ENCODE measurements around the gene DEFB125.
"Not testable (repeated sequence)": the region's sequence is repeated elsewhere in the genome, so short reads cannot be mapped to it uniquely, and the experiment has no call there.

DEFB125 gene

DNA sequence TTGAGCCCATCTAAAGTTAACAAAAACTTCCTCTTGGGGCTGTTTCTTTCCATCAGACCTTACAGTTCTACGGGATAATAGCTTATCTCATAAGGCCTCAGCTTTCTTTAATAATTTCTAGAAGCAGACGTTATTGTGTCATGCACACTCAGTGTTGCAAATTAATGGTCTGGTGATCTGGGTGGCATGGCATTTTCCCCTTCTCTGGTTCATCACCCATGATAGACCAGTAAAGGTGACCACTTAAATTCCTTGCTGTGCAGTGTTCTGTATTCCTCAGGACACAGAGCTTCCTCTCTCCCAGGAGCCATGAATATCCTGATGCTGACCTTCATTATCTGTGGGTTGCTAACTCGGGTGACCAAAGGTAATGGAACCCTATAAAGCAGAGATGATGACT, at the start of gene DEFB125:
Gene DEFB125 (plus strand): TSS at position 272 of the 400 bp plus-strand sequence. CDS start 38 bp downstream, at position 310.
- no peak for DNase-seq (ENCODE audit: low spot score)

- DNase-seq (ENCODE audit: low spot score) = no peak
Observed at GRCh38 chr20:60035-60918, 27.2 kb upstream of the DEFB125 start.

GRCh38 chr20:61230-61629, 26.2 kb upstream of the DEFB125 start:
- no peak for DNase-seq (ENCODE audit: low spot score)

- DNase-seq (ENCODE audit: low spot score) = no peak
Observed at GRCh38 chr20:61757-62156, 25.7 kb upstream of the DEFB125 start.

GRCh38 chr20:62487-62886, 25.0 kb upstream of the DEFB125 start:
- no peak for DNase-seq (ENCODE audit: low spot score)

- no peak for DNase-seq (ENCODE audit: low spot score)
Observed at GRCh38 chr20:64026-64603, 23.4 kb upstream of the DEFB125 start.

- DNase-seq (ENCODE audit: low spot score) = no peak
Observed at GRCh38 chr20:64766-65322, 22.6 kb upstream of the DEFB125 start.

DNA sequence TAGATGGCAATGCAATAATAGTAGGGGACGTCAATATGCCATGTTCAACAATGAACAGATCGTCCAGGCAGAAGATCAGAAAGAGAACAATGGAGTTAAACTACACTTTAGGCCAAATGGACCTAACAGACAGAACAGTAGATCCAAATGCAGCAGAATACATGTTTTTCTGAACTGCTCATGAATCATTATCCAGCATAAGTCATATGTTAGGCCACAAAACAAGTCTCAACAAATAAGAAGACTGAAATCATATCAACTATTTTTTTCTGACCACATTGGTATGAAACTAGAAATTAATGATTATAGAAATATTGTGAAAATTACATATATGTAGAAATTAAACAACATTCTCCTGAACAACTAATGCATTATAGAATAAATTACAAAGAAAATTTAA, 10.2 kb upstream of the DEFB125 start:
- DNase-seq (ENCODE audit: low spot score) = no peak

- DNase-seq (ENCODE audit: low spot score) = no peak
Observed at GRCh38 chr20:78338-78737, 9.1 kb upstream of the DEFB125 start.

- DNase-seq (ENCODE audit: low spot score) = no peak
Observed at GRCh38 chr20:79565-79964, 7.9 kb upstream of the DEFB125 start.

DNA sequence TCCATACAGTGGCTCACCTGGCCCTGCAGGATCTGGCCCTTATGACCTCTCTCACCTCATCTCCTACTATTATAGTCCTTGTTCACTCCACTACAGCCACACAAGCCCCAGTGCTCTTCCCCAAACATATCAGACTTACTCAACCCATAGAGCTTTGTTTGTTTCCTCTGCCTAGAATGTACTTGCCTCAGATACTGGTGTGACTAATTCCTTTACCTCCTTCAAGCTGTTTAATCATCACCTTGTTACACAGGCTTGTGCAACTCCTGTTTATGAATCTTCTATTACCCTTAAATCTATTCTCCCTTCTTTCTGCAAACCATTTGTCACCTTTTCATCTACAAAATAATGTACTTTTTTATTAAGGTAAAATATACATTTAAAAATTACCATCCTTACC, 3.2 kb downstream of the DEFB125 start:
- no peak for DNase-seq (ENCODE audit: low spot score)

- DNase-seq (ENCODE audit: low spot score) = no peak
Observed at GRCh38 chr20:93641-94040, 6.2 kb downstream of the DEFB125 start.

DNA sequence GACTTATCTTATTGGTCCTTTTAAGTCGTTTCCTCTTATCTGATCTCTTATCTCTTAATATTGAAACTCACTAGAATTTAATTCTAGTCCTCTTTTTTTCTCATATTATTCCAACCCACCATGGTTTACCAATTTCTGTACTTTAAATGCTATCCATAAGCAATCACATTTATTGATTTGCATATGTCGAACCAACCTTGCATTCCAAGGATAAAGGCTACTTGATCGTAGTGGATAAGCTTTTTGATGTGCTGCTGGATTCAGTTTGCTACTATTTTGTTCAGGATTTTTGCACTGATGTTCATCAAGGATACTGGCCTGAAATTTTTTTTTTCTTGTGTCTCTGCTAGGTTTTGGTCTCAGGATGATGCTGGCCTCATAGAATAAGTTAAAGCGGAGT, 7.7 kb downstream of the DEFB125 start:
- DNase-seq (ENCODE audit: low spot score) = no peak

DNA sequence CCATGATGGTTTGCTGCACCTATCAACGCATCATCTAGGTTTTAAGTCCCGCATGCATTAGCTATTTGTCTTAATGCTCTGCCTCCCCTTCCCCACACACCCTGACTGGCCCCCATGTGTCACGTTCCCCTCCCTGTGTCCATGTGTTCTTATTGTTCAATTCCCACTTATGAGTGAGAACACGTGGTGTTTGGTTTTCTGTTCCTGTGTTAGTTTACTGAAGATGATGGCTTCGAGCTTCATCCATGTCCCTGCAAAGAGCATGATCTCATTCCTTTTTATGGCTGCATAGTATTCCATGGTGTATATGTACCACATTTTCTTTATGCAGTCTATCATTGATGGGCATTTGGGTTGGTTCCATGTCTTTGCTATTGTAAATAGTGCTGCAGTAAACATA, 10.2 kb downstream of the DEFB125 start:
- DNase-seq (ENCODE audit: low spot score) = not testable (repeated sequence)

- no peak for DNase-seq (ENCODE audit: low spot score)
Observed at GRCh38 chr20:101975-102374, 14.5 kb downstream of the DEFB125 start.

DNA sequence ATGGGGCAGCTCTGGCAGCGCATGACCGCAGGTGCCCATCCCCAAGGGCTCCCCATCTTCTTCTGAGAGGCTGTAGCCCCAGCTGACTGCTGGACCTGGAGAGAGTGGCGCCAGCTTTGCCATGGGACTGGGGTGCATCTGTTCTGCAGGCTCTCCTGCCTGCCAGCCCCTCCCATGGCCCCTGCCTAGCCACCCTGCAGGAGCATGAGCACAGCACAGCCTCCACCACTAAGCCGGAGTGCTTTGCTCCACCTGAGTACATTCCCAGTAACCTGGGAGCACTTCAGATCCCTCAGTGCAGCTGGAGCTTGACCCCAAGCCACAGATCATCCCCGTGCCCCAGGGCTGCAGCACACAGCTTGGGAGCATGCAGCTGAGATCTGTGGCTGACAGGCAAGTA, 16.0 kb downstream of the DEFB125 start:
- no peak for DNase-seq (ENCODE audit: low spot score)

GRCh38 chr20:112396-112795, 24.9 kb downstream of the DEFB125 start:
- no peak for DNase-seq (ENCODE audit: low spot score)

DNA sequence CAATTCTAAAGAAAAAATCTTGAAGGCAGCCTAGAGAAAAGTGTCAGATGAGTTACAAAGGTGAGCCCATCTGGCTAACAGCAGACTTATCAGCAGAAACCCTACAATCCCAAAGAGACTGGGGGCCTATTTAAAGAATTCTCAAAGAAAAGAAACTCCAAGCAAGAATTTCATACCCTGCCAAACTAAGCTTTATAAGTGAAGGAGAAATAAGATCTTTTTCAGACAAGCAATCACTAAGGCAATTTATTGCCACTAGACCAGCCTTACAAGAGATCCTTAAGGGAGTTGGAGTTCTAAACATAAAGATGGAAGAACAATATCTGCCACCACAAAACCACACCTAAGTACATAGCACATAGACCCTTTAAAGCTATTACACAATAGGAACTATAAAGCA, 30.0 kb downstream of the DEFB125 start:
- DNase-seq (ENCODE audit: low spot score) = no peak

DNA sequence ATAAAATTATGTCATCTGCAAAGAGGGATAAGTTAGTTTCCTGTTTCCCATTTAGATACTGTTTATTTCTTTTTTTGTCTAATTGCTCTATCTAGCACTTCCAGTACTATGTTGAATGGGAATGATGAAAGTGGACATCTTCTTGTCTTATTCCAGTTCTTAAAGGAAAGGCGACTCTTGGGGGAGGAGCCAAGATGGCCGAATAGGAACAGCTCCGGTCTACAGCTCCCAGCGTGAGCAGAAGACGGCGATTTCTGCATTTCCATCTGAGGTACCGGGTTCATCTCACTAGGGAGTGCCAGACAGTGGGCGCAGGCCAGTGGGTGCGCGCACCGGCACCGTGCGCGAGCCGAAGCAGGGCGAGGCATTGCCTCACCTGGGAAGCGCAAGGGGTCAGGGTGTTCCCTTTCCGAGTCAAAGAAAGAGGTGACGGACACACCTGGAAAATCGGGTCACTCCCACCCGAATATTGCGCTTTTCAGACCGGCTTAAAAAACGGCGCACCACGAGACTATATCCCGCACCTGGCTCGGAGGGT, 42.4 kb downstream of the DEFB125 start:
- not testable (repeated sequence) for DNase-seq (ENCODE audit: low spot score)

GRCh38 chr20:137668-138490, 50.4 kb downstream of the DEFB125 start:
- no peak for DNase-seq (ENCODE audit: low spot score)

DNA sequence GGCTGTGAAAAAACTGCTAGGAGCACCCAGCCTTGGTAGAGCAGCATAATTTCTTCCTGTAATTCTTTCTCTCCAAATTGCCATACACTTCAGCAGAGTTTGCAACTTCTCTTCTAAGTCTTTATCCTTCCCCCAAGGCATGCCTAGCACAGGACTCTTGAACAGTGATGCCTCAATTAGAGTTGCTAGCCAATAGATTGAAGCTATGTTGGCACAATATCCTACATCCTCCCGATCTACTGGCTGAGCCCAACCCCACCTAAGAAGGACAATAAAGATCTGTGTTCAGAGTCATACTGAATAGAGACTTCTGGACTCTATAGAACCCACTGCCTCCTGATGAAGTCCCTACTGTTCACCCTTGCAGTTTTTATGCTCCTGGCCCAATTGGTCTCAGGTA, 54.8 kb downstream of the DEFB125 start, which contains the start of gene DEFB126:
Gene DEFB126 (plus strand): TSS at position 301 of the 400 bp plus-strand sequence. CDS start 39 bp downstream, at position 340.
- no peak for DNase-seq (ENCODE audit: low spot score)

DNA sequence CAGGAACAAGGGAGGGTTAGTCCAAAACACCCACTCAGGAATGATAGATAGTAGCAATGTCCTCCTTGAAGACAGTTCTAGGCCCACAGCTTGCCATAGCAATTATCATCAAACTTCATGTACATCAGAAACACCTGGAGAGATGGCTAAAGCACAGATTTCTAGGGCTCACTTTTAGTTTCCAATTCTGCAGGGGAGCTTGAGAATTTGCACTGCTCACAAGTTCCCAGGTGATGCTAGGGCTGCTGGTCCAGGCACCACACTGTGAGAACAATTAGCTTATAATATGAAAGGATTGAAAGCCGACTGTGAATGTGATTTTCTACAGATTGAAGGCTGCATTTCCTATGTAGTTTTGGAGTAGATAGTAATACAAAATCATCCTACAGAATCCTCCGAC, 58.4 kb downstream of the DEFB125 start:
- DNase-seq (ENCODE audit: low spot score) = no peak

All from pons (tissue), 1 donor.